ENCODE results near the gene CADM4. TPM values are rescaled to one million over a fixed set of nuclear protein-coding genes. Genes with fewer than 3 reads are reported as not detected.

CADM4 gene
- total and polyA plus RNA-seq, 9 of the 15 experiments (the other 6 are each of a cell fraction or from before 2014, with no cell fraction given), result 0.03 to 4.6 (median 1.3) TPM

- H3K9ac ChIP-seq (ENCODE audit: insufficient read depth in 1 of 2, low read depth in 2 of 2, low read length in 2 of 2), result peak overlapping the region in 1 of 2 experiments; percentile 51; a peak in 1 of 4 replicates
- H2AFZ ChIP-seq (ENCODE audit: low read depth, low read length), result no peak overlapping the region
- H3K27me3 ChIP-seq (ENCODE audit: control insufficient read depth in 2 of 2, insufficient read depth in 2 of 2, low read length in 2 of 2), result no peaks in the 10 kb centered on the region
- H3K4me3 ChIP-seq, result no peak overlapping the region
- peaks cover 35 to 54% of the 10 kb centered on the region in 2 experiments for H3K4me1 ChIP-seq (replicated peaks in 1 of 2; ENCODE audit: control insufficient read depth in 2 of 2, insufficient read depth in 2 of 2, low read length in 2 of 2)
- H3K27ac ChIP-seq (ENCODE audit: extremely low read depth, low read depth, low read length), result no peak overlapping the region
- ChIA-PET CTCF (ENCODE audit: low intra/inter-chr PET ratio) (no interaction called here), POLR2A (interaction anchor here (0.6 kb wide), 1 partner anchor 66 kb away, joined by 4 read pairs; no protein-coding TSS in a partner anchor)
- WGBS (ENCODE audit: insufficient coverage, low coverage, missing lambda C conversion rate), result 11% methylated on average over 6 of the region's 6 CpGs
- DNase-seq (ENCODE audit: extremely low read depth in 1 of 4, low spot score in 3 of 4) (no peak), FAIRE-seq (no peak), ATAC-seq (no peak)
- H3K79me2 ChIP-seq (ENCODE audit: control insufficient read depth, insufficient read depth, low read length), result no peaks in the 10 kb centered on the region; the same call in 2 of the 3 replicates
- H3K36me3 ChIP-seq (ENCODE audit: control insufficient read depth, insufficient read depth, low read length), result peaks cover under 1% of the 10 kb centered on the region; the same call in 2 of the 3 replicates
- H3K4me2 ChIP-seq (ENCODE audit: insufficient read depth, low read length), result no peak overlapping the region
- H3K9me1 ChIP-seq (ENCODE audit: control insufficient read depth, insufficient read depth, low read length), result no peaks in the 10 kb centered on the region
- H3K9me3 ChIP-seq (replicated peaks; ENCODE audit: control insufficient read depth, insufficient read depth, low read depth, low read length), result no peaks in the 10 kb centered on the region; the same call in 1 of the 2 replicates
- no TSS peak for BruUV-seq (replicated peaks)
- no peaks in the 10 kb centered on the region for H4K20me1 ChIP-seq (replicated peaks; ENCODE audit: control insufficient read depth, insufficient read depth, low read length)
- intact Hi-C loops (cut with micrococcal nuclease), result no loop called here
- in situ Hi-C loops (cut with MboI), result no loop called here
- TF ChIP-seq POLR2H (tag; IDR thresholded peaks at IDR 0.05; ENCODE audit: low read depth) (no peak), ZNF444 (CRISPR knock-in tag; IDR thresholded peaks at IDR 0.05) (no peak), JUNB (CRISPR knock-in tag; conservative IDR thresholded peaks at IDR 0.05) (no peak), MECOM (CRISPR knock-in tag; IDR thresholded peaks at IDR 0.05) (no peak), HDAC1 (IDR thresholded peaks at IDR 0.05) (peak in 1 of 2 experiments; percentile 66; a peak in 2 of 4 replicates), CTCF (IDR thresholded peaks at IDR 0.05 in 2 of 3, conservative IDR thresholded peaks at IDR 0.05 in 1 of 3; ENCODE audit: insufficient read depth in 2 of 3, low read depth in 1 of 3, low read length in 3 of 3) (no peak), ATF1 (CRISPR knock-in tag; IDR thresholded peaks at IDR 0.05) (no peak), ATF1 (tag; IDR thresholded peaks at IDR 0.05) (no peak), TAF15 (IDR thresholded peaks at IDR 0.05; ENCODE audit: low read depth, low read length) (no peak), ZBED1 (IDR thresholded peaks at IDR 0.05) (no peak), XRCC5 (IDR thresholded peaks at IDR 0.05; ENCODE audit: low read depth, low read length) (no peak), ZNF134 (CRISPR knock-in tag; conservative IDR thresholded peaks at IDR 0.05) (no peak), MTA1 (IDR thresholded peaks at IDR 0.05; ENCODE audit: borderline replicate concordance) (peak; percentile 29; the same call in 1 of the 2 replicates)
- TF ChIP-seq, protein P1, sequence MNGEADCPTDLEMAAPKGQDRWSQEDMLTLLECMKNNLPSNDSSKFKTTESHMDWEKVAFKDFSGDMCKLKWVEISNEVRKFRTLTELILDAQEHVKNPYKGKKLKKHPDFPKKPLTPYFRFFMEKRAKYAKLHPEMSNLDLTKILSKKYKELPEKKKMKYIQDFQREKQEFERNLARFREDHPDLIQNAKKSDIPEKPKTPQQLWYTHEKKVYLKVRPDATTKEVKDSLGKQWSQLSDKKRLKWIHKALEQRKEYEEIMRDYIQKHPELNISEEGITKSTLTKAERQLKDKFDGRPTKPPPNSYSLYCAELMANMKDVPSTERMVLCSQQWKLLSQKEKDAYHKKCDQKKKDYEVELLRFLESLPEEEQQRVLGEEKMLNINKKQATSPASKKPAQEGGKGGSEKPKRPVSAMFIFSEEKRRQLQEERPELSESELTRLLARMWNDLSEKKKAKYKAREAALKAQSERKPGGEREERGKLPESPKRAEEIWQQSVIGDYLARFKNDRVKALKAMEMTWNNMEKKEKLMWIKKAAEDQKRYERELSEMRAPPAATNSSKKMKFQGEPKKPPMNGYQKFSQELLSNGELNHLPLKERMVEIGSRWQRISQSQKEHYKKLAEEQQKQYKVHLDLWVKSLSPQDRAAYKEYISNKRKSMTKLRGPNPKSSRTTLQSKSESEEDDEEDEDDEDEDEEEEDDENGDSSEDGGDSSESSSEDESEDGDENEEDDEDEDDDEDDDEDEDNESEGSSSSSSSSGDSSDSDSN (IDR thresholded peaks at IDR 0.05; ENCODE audit: borderline replicate concordance in 1 of 2, low read depth in 2 of 2, low read length in 2 of 2), result no peak
- TF ChIP-seq, protein P2, sequence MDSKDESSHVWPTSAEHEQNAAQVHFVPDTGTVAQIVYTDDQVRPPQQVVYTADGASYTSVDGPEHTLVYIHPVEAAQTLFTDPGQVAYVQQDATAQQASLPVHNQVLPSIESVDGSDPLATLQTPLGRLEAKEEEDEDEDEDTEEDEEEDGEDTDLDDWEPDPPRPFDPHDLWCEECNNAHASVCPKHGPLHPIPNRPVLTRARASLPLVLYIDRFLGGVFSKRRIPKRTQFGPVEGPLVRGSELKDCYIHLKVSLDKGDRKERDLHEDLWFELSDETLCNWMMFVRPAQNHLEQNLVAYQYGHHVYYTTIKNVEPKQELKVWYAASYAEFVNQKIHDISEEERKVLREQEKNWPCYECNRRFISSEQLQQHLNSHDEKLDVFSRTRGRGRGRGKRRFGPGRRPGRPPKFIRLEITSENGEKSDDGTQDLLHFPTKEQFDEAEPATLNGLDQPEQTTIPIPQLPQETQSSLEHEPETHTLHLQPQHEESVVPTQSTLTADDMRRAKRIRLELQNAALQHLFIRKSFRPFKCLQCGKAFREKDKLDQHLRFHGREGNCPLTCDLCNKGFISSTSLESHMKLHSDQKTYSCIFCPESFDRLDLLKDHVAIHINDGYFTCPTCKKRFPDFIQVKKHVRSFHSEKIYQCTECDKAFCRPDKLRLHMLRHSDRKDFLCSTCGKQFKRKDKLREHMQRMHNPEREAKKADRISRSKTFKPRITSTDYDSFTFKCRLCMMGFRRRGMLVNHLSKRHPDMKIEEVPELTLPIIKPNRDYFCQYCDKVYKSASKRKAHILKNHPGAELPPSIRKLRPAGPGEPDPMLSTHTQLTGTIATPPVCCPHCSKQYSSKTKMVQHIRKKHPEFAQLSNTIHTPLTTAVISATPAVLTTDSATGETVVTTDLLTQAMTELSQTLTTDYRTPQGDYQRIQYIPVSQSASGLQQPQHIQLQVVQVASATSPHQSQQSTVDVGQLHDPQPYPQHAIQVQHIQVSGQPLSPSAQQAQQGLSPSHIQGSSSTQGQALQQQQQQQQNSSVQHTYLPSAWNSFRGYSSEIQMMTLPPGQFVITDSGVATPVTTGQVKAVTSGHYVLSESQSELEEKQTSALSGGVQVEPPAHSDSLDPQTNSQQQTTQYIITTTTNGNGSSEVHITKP (IDR thresholded peaks at IDR 0.05; ENCODE audit: partially characterized antibody), result no peak
These were observed 32.5 kb upstream of the CADM4 start for GRCh38 chr19:43672061-43672679.
